ENCODE measurements around the gene C9orf152.
"Not testable (repeated sequence)": the region's sequence is repeated elsewhere in the genome, so short reads cannot be mapped to it uniquely, and the experiment has no call there.

C9orf152 gene

GRCh38 chr9:110214586-110215355, 6.8 kb upstream of the C9orf152 start:
- DNase-seq = no peak

- no peak for DNase-seq
These were observed 6.1 kb upstream of the C9orf152 start for GRCh38 chr9:110214090-110214489.

- DNase-seq = no peak
These were observed 5.6 kb upstream of the C9orf152 start for GRCh38 chr9:110213413-110214044.

GRCh38 chr9:110207071-110207641, 803 bp downstream of the C9orf152 start:
- DNase-seq = no peak

- DNase-seq = no peak
These were observed 1.6 kb downstream of the C9orf152 start for GRCh38 chr9:110206389-110206788.

GRCh38 chr9:110205612-110206011, 2.3 kb downstream of the C9orf152 start:
- not testable (repeated sequence) for DNase-seq

GRCh38 chr9:110202232-110202631, 5.7 kb downstream of the C9orf152 start:
- no peak for DNase-seq

- DNase-seq = no peak
These were observed 8.3 kb downstream of the C9orf152 start for GRCh38 chr9:110199643-110200042.

- DNase-seq = no peak
These were observed 9.6 kb downstream of the C9orf152 start for GRCh38 chr9:110198357-110198756.

GRCh38 chr9:110197330-110198187, 10.4 kb downstream of the C9orf152 start:
- no peak for DNase-seq

GRCh38 chr9:110196084-110196499, 11.9 kb downstream of the C9orf152 start:
- not testable (repeated sequence) for DNase-seq

GRCh38 chr9:110192531-110193261, 15.3 kb downstream of the C9orf152 start:
- no peak for DNase-seq

- no peak for DNase-seq
These were observed 16.3 kb downstream of the C9orf152 start for GRCh38 chr9:110191615-110192014.

- DNase-seq = no peak
These were observed 18.2 kb downstream of the C9orf152 start for GRCh38 chr9:110189559-110190320.

GRCh38 chr9:110188991-110189390, 19.0 kb downstream of the C9orf152 start:
- DNase-seq = no peak

- DNase-seq = no peak
These were observed 19.9 kb downstream of the C9orf152 start for GRCh38 chr9:110188101-110188500.

- no peak for DNase-seq
These were observed 20.8 kb downstream of the C9orf152 start for GRCh38 chr9:110187126-110187525.

- no peak for DNase-seq
These were observed 21.7 kb downstream of the C9orf152 start for GRCh38 chr9:110186254-110186653.

GRCh38 chr9:110185806-110186205, 22.2 kb downstream of the C9orf152 start:
- DNase-seq = no peak

- DNase-seq = peak in 3 of 5 experiments; percentile 8 to 71 (median 22)
These were observed 24.5 kb downstream of the C9orf152 start for GRCh38 chr9:110183208-110184145.
